Testis (tissue), 3 donors: ENCODE data around the gene IER5L. TPM values are rescaled to one million over a fixed set of nuclear protein-coding genes. Genes with fewer than 3 reads are reported as not detected.
"Not testable (repeated sequence)": the region's sequence is repeated elsewhere in the genome, so short reads cannot be mapped to it uniquely, and the experiment has no call there.

Experiments
- DNase-seq: peaks from one replicate; pipeline ENCODE4 v3.0.0-alpha.2; 2019
- H3K27ac ChIP-seq, 2 donors: fragments of 200-600 bp; sonication (generic); one replicate each; pipeline ENCODE4 v1.5.1; 2019
- H3K27me3 ChIP-seq: fragments of 200-600 bp; sonication (generic); one replicate; pipeline ENCODE4 v1.5.1; 2019
- H3K36me3 ChIP-seq: fragments of 200-600 bp; sonication (generic); one replicate; pipeline ENCODE4 v1.5.1; 2017; ENCODE audit warnings: low read depth; ENCODE audit errors: missing control alignments
- H3K4me1 ChIP-seq: fragments of 200-600 bp; sonication (generic); one replicate; pipeline ENCODE4 v1.5.1; 2019
- H3K4me3 ChIP-seq, 2 donors: fragments of 200-600 bp; sonication (generic); one replicate each; pipeline ENCODE4 v1.5.1; 2017 to 2019
- H3K9me3 ChIP-seq: fragments of 200-600 bp; sonication (generic); one replicate; pipeline ENCODE4 v1.5.1; 2017
- POLR2A ChIP-seq: fragments of 450-650 bp; IDR thresholded peaks from one replicate; pipeline ENCODE4 v1.6.1; 2017; ENCODE audit warnings: antibody characterized with exemption, mild to moderate bottlenecking, moderate library complexity
- WGBS, 2 donors: methylation state at CpG; one replicate each; pipeline ENCODE4 v1.1.5; 2018; 5-methylcytosine and 5-hydroxymethylcytosine counted together
- intact Hi-C: fragments of 100-400 bp; cut with DNase I; formaldehyde crosslinking; loops from one replicate; pipeline ENCODE4 v1.15.1; 2023; ENCODE audit warnings: low total_unique reads
- polyA plus RNA-seq: library from polyadenylated mRNA; stranded (reverse); fragments of 350-450 nt; fragmentation: Illumina TruSeq; extraction: RNeasy Lipid Tissue Mini Kit (QIAGEN cat#74804); gene quantifications from one replicate; pipeline ENCODE4 v1.2.3, GENCODE V29; 2014; ENCODE audit warnings: low read depth, low replicate concordance; ENCODE audit not compliant: insufficient read depth
- total RNA-seq, 2 donors: library from RNA; depleted of rRNA; stranded (reverse); fragments of >200 nt; gene quantifications; one replicate each; pipeline ENCODE4 v1.2.3, GENCODE V29; 2016
- TF ChIP-seq, protein P1 (sequence below), 3 experiments: fragments of 450-650 bp in 2 of 3; fragments of 200-600 bp in 1 of 3; sonication (generic) in 1 of 3; IDR thresholded peaks; one replicate each; pipeline ENCODE4 v1.5.1; 2016 to 2019; ENCODE audit warnings: antibody characterized with exemption in 3 of 3, mild to moderate bottlenecking in 2 of 3, moderate library complexity in 1 of 3

Gene IER5L
- total and polyA plus RNA-seq, 3 donors from 2014 or later = 4.8 to 25.4 (median 12.6) TPM

DNA sequence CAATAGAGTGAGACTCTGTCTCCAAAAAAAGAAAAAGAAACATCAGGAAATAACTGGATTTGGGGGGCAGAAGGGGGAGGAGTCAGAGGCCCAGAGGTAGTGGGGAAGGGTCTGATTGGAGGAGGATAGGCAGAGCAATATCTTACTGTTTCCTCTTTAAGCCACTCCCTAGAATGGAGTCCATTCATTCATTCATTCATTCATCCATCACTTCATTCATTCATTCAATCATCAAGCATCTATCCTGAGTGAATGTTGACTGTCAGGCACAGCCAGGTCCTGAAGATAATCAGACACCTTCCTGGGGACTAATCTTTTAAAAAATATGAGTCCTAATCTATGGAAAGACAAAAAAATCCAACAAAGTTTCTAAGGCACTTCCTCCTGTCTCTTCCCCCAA lies 12.9 kb downstream of the IER5L start:
- H3K4me1 ChIP-seq = peaks cover 19% of the 10 kb centered on the region
- intact Hi-C loops = no loop called here
- H3K9me3 ChIP-seq = no peaks in the 10 kb centered on the region
- H3K36me3 ChIP-seq = no peaks in the 10 kb centered on the region
- TF ChIP-seq, protein P1, sequence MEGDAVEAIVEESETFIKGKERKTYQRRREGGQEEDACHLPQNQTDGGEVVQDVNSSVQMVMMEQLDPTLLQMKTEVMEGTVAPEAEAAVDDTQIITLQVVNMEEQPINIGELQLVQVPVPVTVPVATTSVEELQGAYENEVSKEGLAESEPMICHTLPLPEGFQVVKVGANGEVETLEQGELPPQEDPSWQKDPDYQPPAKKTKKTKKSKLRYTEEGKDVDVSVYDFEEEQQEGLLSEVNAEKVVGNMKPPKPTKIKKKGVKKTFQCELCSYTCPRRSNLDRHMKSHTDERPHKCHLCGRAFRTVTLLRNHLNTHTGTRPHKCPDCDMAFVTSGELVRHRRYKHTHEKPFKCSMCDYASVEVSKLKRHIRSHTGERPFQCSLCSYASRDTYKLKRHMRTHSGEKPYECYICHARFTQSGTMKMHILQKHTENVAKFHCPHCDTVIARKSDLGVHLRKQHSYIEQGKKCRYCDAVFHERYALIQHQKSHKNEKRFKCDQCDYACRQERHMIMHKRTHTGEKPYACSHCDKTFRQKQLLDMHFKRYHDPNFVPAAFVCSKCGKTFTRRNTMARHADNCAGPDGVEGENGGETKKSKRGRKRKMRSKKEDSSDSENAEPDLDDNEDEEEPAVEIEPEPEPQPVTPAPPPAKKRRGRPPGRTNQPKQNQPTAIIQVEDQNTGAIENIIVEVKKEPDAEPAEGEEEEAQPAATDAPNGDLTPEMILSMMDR (IDR thresholded peaks at IDR 0.05) = no peak
- no peak for TF ChIP-seq POLR2A
- peak overlapping the region in 1 of 2 donors; percentile 83 for H3K27ac ChIP-seq
- no peak overlapping the region for H3K4me3 ChIP-seq
- no peak for DNase-seq
- H3K27me3 ChIP-seq = no peaks in the 10 kb centered on the region

DNA sequence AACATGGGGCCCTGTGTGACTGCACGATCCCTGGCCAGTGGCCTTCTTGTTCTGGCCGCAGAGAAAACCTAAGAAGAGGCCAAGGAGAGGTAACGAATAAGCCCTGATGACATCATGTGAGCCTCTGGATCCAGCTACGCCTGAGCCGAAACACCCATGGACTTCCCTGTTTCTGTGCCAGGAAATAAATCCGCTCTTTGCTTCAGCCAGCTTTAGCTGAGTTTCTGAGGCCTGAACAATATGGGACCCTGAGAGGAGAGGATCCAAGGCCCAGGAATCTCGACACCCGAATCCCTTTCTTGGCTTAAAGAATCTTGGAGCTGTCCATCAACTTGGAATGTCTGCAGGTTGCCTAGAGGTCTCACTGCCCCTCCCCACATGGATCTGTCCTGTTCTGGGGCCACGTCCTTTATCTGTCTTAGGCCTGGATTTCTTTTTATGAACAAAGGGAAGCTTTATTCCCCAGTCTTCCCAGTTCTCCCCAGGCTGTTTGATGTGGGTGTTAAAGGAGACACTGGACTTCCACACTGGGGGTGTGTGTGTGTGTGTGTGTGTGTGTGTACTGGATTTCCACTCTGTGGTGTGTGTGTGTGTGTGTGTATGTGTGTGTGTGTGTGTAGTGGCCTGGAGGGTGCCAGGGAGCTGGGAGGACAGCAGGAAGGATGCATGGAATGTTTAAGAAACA lies 13.7 kb downstream of the IER5L start:
- DNase-seq = peak; percentile 74
- H3K4me3 ChIP-seq = no peak overlapping the region
- no peaks in the 10 kb centered on the region for H3K36me3 ChIP-seq
- intact Hi-C loops = no loop called here
- H3K9me3 ChIP-seq = no peaks in the 10 kb centered on the region
- peaks cover 19% of the 10 kb centered on the region for H3K4me1 ChIP-seq
- no peaks in the 10 kb centered on the region for H3K27me3 ChIP-seq
- no peak for TF ChIP-seq POLR2A
- TF ChIP-seq, protein P1 (IDR thresholded peaks at IDR 0.05) = no peak
- 34 to 38% methylated on average over 9 of the region's 9 CpGs for WGBS, 2 donors
- peak overlapping the region; percentile 18 to 83 for H3K27ac ChIP-seq

DNA sequence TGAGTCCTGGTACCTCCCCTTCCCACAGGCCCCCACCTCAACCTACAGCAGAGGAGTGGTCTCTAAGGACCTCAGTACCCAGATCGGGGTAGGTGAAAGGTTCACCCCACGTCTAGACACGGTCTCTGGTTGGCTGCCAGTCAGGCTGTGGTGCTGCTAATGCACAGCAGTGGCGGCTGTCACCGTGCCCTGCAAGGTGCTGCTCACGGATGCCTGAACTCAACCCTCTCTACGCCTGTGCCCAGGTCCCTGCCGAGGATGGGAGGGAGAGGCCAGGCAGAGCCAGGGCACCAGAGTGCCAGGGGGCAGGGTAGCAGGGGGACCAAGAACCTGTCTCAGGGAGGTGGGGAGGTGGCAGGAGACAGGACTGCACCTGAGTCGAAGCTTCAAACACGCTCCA lies 14.3 kb downstream of the IER5L start:
- H3K4me3 ChIP-seq = no peak overlapping the region
- no peaks in the 10 kb centered on the region for H3K27me3 ChIP-seq
- peaks cover 19% of the 10 kb centered on the region for H3K4me1 ChIP-seq
- no peak for DNase-seq
- H3K9me3 ChIP-seq = no peaks in the 10 kb centered on the region
- no peaks in the 10 kb centered on the region for H3K36me3 ChIP-seq
- intact Hi-C loops = no loop called here
- H3K27ac ChIP-seq = peak overlapping the region; percentile 18 to 83
- WGBS, 2 donors = 88 to 94% methylated on average over 10 of the region's 10 CpGs
- TF ChIP-seq, protein P1 (IDR thresholded peaks at IDR 0.05) = no peak

DNA sequence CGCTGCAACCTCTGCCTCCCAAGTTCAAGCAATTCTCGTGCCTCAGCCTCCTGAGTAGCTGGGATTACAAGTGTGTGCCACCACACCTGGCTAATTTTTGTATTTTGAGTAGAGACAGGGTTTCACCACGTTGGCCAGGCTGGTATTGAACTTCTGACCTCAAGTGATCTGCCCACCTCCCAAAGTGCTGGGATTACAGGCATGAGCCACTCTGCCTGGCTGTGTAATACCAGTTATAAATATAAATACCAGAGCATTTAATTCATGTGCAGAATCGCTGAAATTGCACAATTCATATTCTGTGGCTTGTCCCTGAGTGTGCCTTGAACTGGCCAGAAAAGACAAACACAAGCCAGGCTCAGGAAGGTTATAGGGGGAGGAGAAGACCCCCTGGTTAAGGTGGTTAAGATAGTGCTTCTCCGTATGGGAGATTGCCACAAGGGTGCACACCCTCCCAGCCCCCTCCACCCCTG lies 14.8 kb downstream of the IER5L start:
- DNase-seq, H3K27ac ChIP-seq, H3K9me3 ChIP-seq, H3K27me3 ChIP-seq, intact Hi-C loops, H3K36me3 ChIP-seq, H3K4me3 ChIP-seq: not testable (repeated sequence)
- WGBS, 2 donors = 73 to 82% methylated on average over 4 to 5 of the region's 5 CpGs
- peaks cover 19% of the 10 kb centered on the region for H3K4me1 ChIP-seq

DNA sequence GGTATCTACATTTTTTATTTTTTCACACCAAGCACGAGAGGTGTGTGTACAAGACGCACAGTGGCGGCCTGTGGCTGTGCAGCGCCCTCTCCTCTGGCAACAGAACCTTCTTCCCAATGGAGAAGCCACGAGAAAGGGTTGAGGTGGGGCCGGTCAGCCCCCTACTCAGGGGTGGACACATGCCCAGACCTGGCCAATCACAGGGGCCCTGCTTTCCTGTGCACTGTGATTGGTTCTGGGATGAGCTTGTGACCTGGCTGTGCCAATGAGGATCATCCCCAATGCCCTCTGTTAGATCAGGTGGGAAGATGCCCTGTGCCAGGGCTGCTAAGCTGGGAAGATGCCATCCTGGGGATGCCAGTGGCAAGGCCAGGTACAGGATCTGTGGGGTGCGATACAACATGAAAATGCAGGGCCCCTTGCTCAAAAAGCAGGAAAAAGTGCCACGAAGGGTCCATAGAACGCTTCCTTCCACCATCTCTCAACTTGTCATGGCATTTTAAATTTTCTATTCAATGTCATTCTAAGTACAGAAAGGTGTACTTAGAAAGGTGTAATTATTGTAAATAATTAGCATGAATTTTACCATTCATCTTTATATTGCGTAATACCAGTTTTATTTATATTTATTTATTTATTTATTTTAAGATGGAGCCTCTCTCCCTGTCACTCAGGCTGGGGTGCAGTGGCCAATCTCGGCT lies 15.4 kb downstream of the IER5L start:
- Histone ChIP-seq H3K4me3 (no peak overlapping the region), H3K4me1 (peaks cover 15% of the 10 kb centered on the region), H3K9me3 (no peaks in the 10 kb centered on the region), H3K36me3 (no peaks in the 10 kb centered on the region), H3K27ac (no peak overlapping the region), H3K27me3 (no peaks in the 10 kb centered on the region)
- DNase-seq = peak; percentile 63
- TF ChIP-seq, protein P1 (IDR thresholded peaks at IDR 0.05) = no peak
- no peak for TF ChIP-seq POLR2A
- WGBS, 2 donors = 75 to 78% methylated on average over 11 of the region's 11 CpGs
- intact Hi-C loops = no loop called here
